MM.1S (cell line): ENCODE measurements around the gene RERE.

Experiments
- EZH2 ChIP-seq: fragments of 300-600 bp; sonication (generic); optimal IDR thresholded peaks from 2 replicates; pipeline ENCODE3; 2017; ENCODE audit warnings: low read depth, mild to moderate bottlenecking, antibody characterized with exemption, low read length, mixed read lengths
- TF ChIP-seq, protein P1 (sequence below): fragments of 300-600 bp; sonication (generic); IDR thresholded peaks from 2 replicates; pipeline ENCODE4 v1.5.1; 2016; ENCODE audit warnings: antibody characterized with exemption, low read length, mixed read lengths

DNA sequence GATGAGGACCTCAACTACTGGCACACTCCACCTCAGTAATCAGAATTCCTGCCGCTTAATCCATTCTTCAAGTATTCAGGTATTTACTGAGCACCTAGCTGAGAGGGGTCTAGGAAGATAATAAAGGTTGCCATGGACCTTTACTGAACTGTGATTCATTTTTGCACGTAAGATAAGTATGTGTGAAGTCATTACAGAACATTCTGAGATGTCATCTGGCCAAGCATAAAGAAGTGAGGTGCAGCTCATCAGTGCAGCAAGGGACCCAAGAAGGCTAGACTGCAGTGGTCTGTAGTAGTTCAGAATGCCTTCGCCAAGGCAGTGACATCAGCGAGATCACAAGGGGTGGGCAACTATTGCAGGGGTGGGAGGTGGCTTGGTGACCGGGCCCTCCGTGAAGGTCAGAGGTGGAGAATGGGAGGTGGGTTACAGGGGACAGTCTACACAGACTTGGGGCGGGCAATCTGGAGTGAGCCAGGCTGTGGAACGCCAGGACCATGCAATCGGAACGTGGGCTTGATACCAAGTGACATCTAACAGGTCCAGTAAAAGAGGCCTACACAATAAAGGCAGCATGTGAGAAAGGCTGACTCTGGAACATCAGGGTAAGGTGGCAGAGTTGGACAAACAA is 392.2 kb downstream of the RERE start:
- TF ChIP-seq, protein P1, sequence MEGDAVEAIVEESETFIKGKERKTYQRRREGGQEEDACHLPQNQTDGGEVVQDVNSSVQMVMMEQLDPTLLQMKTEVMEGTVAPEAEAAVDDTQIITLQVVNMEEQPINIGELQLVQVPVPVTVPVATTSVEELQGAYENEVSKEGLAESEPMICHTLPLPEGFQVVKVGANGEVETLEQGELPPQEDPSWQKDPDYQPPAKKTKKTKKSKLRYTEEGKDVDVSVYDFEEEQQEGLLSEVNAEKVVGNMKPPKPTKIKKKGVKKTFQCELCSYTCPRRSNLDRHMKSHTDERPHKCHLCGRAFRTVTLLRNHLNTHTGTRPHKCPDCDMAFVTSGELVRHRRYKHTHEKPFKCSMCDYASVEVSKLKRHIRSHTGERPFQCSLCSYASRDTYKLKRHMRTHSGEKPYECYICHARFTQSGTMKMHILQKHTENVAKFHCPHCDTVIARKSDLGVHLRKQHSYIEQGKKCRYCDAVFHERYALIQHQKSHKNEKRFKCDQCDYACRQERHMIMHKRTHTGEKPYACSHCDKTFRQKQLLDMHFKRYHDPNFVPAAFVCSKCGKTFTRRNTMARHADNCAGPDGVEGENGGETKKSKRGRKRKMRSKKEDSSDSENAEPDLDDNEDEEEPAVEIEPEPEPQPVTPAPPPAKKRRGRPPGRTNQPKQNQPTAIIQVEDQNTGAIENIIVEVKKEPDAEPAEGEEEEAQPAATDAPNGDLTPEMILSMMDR, result no peak
- no peak for TF ChIP-seq EZH2
